ENCODE results near the gene ADGRG6.

Gene ADGRG6

DNA sequence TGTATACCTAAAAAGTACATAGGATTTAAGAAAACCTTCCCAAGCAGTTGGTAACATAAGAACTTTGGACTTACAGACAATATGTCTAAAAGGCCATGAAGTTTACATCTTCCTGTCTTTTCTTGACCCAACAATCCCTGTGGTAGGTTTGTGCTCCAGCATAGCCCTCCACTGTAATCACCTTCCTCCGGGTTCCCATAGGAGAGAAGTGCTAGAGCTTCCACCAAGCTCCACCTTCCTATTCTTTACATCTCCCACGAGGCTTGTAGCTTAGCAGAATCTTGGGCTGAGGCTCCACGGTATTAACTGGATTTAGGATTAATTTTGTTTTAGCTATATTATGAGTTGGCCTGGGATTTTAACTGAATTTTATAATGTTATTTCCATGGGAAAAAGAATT lies 23.3 kb downstream of the ADGRG6 start:
- H3K27me3 ChIP-seq (ENCODE audit: control insufficient read depth, insufficient read depth, low read length): no peaks in the 10 kb centered on the region
- no peaks in the 10 kb centered on the region for H3K9me3 ChIP-seq (ENCODE audit: control insufficient read depth, insufficient read depth, low read length)
- H3K9ac ChIP-seq (ENCODE audit: low read depth, low read length): no peak overlapping the region
- H3K4me1 ChIP-seq (ENCODE audit: control insufficient read depth, insufficient read depth, low read length): peaks cover 8% of the 10 kb centered on the region
- H3K36me3 ChIP-seq (ENCODE audit: control insufficient read depth, insufficient read depth, low read length): no peaks in the 10 kb centered on the region
- no peak overlapping the region for H3K4me3 ChIP-seq (ENCODE audit: low read depth, low read length)

DNA sequence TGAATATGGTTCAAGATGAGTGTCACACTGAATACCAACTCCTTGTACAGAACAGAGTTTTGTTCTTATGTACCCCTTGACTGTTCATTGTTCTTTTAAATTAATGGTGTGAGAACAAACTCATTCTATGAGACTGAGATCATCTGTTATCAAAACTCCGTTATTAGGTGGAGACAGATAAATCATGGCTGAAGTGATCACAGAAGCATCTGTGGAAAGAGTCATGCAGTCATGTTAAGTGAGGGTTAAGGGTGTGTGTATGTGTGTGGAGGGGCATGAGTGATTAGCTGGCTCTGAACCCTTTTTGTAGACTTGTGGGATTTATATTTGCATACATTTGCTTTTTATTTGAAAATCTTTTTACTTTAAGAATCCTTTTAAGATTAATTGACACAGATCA lies 24.7 kb downstream of the ADGRG6 start:
- no peaks in the 10 kb centered on the region for H3K36me3 ChIP-seq (ENCODE audit: control insufficient read depth, insufficient read depth, low read length)
- H3K4me1 ChIP-seq (ENCODE audit: control insufficient read depth, insufficient read depth, low read length): peaks cover 11% of the 10 kb centered on the region
- no peak overlapping the region for H3K4me3 ChIP-seq (ENCODE audit: low read depth, low read length)
- no peaks in the 10 kb centered on the region for H3K27me3 ChIP-seq (ENCODE audit: control insufficient read depth, insufficient read depth, low read length)
- H3K9ac ChIP-seq (ENCODE audit: low read depth, low read length): no peak overlapping the region
- H3K9me3 ChIP-seq (ENCODE audit: control insufficient read depth, insufficient read depth, low read length): no peaks in the 10 kb centered on the region

DNA sequence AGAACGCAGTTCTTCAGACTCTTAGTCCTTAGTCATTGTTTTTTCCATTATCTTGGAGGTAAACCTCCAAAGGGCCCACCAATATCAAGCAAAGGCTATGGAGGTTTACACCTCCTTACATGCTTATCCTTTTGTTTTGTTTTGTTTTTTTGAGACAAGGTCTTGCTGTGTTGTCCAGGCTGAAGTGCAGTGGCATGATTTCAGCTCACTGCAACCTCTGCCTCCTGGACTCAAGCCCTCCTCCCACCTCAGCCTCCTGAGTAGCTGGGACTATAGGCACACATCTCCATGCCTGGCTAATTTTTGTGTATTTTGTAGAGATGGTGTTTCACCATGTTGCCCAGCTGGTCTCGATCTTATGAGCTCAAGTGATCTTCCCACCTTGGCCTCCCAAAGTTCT lies 26.3 kb downstream of the ADGRG6 start:
- Histone ChIP-seq H3K9me3 (ENCODE audit: control insufficient read depth, insufficient read depth, low read length) (no peaks in the 10 kb centered on the region), H3K4me1 (ENCODE audit: control insufficient read depth, insufficient read depth, low read length) (peaks cover 11% of the 10 kb centered on the region), H3K9ac (ENCODE audit: low read depth, low read length) (no peak overlapping the region), H3K4me3 (ENCODE audit: low read depth, low read length) (no peak overlapping the region), H3K27me3 (ENCODE audit: control insufficient read depth, insufficient read depth, low read length) (no peaks in the 10 kb centered on the region), H3K36me3 (ENCODE audit: control insufficient read depth, insufficient read depth, low read length) (no peaks in the 10 kb centered on the region)

DNA sequence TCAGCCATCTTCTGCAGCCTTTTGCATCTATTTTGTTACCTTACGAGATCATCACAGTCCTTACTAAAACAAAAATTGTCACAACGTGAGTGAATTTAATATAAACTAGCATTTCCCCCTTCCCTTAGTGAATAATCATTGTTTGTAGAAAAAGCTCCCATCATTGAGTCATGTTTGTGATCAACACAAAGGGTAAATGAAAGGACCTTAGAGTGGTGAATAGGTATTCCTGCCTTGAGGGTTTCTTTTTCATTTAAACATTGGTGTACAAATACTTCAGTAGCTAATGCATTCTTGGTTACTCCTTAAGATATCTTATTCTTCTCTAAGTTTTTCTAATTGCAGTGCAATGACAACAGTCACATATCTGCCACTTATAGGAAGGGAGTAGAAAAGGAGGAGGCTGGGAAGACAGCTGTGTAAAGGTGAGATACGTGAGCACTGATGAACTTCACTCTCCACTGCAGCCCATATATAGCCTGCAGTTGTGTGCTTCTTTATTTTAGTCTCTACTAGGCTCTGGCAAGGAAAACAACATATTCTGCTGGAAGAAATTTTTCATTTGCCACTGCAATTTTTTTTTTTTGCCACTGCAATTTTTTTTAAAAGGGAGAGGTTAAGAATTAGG lies 27.8 kb downstream of the ADGRG6 start:
- Histone ChIP-seq H3K4me1 (ENCODE audit: control insufficient read depth, insufficient read depth, low read length) (peaks cover 3% of the 10 kb centered on the region), H3K36me3 (ENCODE audit: control insufficient read depth, insufficient read depth, low read length) (no peaks in the 10 kb centered on the region), H3K27me3 (ENCODE audit: control insufficient read depth, insufficient read depth, low read length) (no peaks in the 10 kb centered on the region), H3K9me3 (ENCODE audit: control insufficient read depth, insufficient read depth, low read length) (no peaks in the 10 kb centered on the region), H3K9ac (ENCODE audit: low read depth, low read length) (no peak overlapping the region), H3K4me3 (ENCODE audit: low read depth, low read length) (no peak overlapping the region)

DNA sequence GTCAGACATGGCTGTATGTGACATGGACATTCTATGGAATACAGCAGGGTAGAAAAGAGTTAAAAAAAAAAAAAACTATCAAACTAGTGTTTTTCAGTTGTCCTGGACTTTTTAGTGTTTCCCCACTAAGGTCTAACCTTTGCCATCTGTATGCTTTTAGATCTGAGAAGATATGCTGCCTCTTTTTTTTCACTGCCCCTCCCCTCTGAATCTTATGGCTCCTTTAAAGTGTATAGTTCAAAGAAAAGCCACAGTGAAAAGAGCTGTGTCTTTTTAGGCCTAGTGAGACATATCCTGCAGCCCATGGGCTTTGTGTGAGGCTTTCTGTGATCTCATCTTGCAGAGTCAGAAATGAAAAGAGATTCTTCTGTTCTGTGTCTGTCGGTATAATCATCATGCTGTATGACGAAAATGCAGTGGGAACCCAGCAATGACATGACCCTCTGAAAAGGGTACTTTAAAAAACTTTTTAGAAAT lies 29.3 kb downstream of the ADGRG6 start:
- Histone ChIP-seq H3K4me1 (ENCODE audit: control insufficient read depth, insufficient read depth, low read length) (peaks cover 3% of the 10 kb centered on the region), H3K9me3 (ENCODE audit: control insufficient read depth, insufficient read depth, low read length) (no peaks in the 10 kb centered on the region), H3K36me3 (ENCODE audit: control insufficient read depth, insufficient read depth, low read length) (no peaks in the 10 kb centered on the region), H3K4me3 (ENCODE audit: low read depth, low read length) (no peak overlapping the region), H3K27me3 (ENCODE audit: control insufficient read depth, insufficient read depth, low read length) (no peaks in the 10 kb centered on the region), H3K9ac (ENCODE audit: low read depth, low read length) (no peak overlapping the region)

DNA sequence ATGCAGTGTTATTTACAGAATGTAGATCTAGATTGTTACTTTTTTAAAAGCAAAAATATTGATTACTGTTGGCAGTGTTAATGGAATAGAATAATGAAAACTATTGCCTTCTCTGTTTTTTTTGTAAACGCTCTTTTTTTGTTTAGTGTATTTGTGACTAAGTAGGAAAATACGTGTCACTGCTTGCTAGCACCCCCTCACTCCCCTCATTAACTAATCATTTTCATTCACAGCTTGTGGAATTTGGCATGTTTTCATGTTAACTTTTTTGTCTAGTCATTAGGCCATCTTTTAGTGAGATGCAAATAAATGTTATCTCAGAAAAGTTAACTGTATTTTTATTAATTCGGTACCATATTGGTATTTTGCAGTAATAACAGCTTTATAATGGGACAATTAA lies 29.8 kb downstream of the ADGRG6 start:
- H3K27me3 ChIP-seq (ENCODE audit: control insufficient read depth, insufficient read depth, low read length): no peaks in the 10 kb centered on the region
- H3K9ac ChIP-seq (ENCODE audit: low read depth, low read length): no peak overlapping the region
- no peaks in the 10 kb centered on the region for H3K9me3 ChIP-seq (ENCODE audit: control insufficient read depth, insufficient read depth, low read length)
- no peak overlapping the region for H3K4me3 ChIP-seq (ENCODE audit: low read depth, low read length)
- H3K4me1 ChIP-seq (ENCODE audit: control insufficient read depth, insufficient read depth, low read length): peaks cover 3% of the 10 kb centered on the region
- H3K36me3 ChIP-seq (ENCODE audit: control insufficient read depth, insufficient read depth, low read length): no peaks in the 10 kb centered on the region

DNA sequence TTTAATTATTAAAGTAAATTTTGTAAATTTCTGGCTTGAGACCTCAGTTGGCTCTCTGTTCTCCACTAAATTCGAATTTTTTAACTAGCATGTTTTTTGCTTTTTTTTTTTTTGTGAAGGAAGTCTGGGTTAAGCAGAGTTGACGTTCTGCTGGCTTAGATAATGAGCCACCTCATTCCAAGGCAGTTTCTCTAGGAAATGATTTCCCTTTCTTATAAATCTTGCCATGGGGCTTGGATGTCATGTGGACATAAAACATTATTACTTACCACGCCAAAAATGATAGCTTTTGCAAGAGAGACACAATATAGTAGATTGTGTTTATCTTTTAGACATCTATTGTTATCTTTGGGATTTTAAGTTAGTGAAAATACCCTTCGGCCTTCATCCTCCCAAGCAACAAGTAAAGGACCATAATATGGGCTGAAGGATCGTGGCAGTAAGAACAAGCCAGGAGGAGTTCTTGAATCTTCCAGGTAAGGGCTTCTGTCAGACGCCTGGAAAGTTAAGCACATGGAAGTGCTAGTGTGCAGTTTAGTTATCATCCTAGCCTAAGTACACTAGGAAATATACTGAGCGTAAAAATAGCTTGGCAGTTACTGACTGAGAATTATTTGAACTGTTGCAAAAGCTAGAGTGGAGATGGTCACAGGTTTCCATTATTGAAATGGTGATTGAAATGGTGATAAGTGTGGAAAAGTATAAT lies 30.7 kb downstream of the ADGRG6 start:
- Histone ChIP-seq H3K9ac (ENCODE audit: low read depth, low read length) (no peak overlapping the region), H3K36me3 (ENCODE audit: control insufficient read depth, insufficient read depth, low read length) (no peaks in the 10 kb centered on the region), H3K4me1 (ENCODE audit: control insufficient read depth, insufficient read depth, low read length) (peaks cover 3% of the 10 kb centered on the region), H3K9me3 (ENCODE audit: control insufficient read depth, insufficient read depth, low read length) (no peaks in the 10 kb centered on the region), H3K27me3 (ENCODE audit: control insufficient read depth, insufficient read depth, low read length) (no peaks in the 10 kb centered on the region), H3K4me3 (ENCODE audit: low read depth, low read length) (no peak overlapping the region)

DNA sequence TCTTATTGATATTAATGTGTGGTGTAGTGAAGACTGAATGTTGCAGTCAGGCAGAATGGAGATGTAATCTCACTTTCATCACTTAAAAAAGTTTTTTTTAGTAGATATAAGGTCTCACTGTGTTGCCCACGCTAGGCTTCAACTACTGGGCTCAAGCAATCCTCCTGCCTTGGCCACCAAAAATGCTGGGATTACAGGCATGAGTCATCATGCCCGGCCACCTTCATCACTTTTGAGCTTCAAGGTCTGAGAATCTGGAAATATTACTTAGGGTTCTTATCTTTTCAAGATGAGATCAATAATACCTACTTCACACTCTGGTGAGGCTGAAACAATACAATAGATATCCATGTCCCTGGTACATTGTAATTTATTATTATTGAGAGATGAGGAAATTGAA lies 31.6 kb downstream of the ADGRG6 start:
- H3K4me1 ChIP-seq (ENCODE audit: control insufficient read depth, insufficient read depth, low read length): peaks cover 3% of the 10 kb centered on the region
- no peaks in the 10 kb centered on the region for H3K9me3 ChIP-seq (ENCODE audit: control insufficient read depth, insufficient read depth, low read length)

DNA sequence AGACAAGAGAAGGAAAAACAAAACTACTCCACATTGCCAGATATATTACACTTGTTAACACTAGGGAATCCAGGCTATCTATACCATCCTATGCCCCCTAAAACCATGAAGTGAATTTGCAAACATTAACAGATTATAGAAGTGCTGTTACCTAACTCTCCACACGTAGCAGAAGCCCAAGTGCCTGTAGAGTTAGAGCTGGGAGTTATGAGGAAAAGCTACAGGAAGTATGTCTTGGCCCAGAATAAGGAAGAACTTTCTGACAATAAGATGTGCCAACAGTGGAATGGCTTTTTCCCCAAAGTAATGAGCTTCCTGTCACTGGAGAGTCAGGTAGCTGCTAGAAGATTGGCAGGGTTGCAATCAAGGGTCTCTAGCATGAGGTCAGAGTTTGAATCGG lies 32.5 kb downstream of the ADGRG6 start:
- Histone ChIP-seq H3K36me3 (ENCODE audit: control insufficient read depth, insufficient read depth, low read length) (no peaks in the 10 kb centered on the region), H3K4me3 (ENCODE audit: low read depth, low read length) (no peak overlapping the region), H3K9ac (ENCODE audit: low read depth, low read length) (no peak overlapping the region), H3K27me3 (ENCODE audit: control insufficient read depth, insufficient read depth, low read length) (no peaks in the 10 kb centered on the region), H3K4me1 (ENCODE audit: control insufficient read depth, insufficient read depth, low read length) (peaks cover 3% of the 10 kb centered on the region), H3K9me3 (ENCODE audit: control insufficient read depth, insufficient read depth, low read length) (no peaks in the 10 kb centered on the region)

More for the DNA sequence above, 31.6 kb downstream of the ADGRG6 start:
- no peaks in the 10 kb centered on the region for H3K27me3 ChIP-seq (ENCODE audit: control insufficient read depth, insufficient read depth, low read length)
- no peak overlapping the region for H3K4me3 ChIP-seq (ENCODE audit: low read depth, low read length)
- H3K9ac ChIP-seq (ENCODE audit: low read depth, low read length): no peak overlapping the region
- H3K36me3 ChIP-seq (ENCODE audit: control insufficient read depth, insufficient read depth, low read length): no peaks in the 10 kb centered on the region

DNA sequence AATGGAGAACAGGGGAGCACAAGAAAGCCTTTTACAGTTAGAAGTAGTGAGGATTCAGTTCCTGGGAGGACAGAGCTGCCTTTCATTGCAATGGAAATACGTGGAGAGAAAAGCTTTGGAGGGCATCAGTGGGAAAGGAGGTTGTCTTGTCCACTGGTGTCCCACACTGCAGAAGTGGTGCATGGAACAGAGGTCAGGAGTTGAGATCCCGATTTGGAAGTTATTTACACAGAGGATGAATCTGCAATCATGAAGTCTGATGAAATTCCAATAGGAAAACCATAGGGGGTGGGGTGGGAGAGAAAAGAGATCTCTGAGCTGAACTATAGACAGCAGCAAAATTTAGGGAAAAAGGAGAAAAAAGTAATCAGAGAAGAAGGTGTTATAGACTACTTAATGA lies 33.6 kb downstream of the ADGRG6 start:
- no peaks in the 10 kb centered on the region for H3K27me3 ChIP-seq (ENCODE audit: control insufficient read depth, insufficient read depth, low read length)
- no peak overlapping the region for H3K9ac ChIP-seq (ENCODE audit: low read depth, low read length)
- peaks cover 3% of the 10 kb centered on the region for H3K4me1 ChIP-seq (ENCODE audit: control insufficient read depth, insufficient read depth, low read length)
- no peaks in the 10 kb centered on the region for H3K36me3 ChIP-seq (ENCODE audit: control insufficient read depth, insufficient read depth, low read length)
- no peak overlapping the region for H3K4me3 ChIP-seq (ENCODE audit: low read depth, low read length)
- no peaks in the 10 kb centered on the region for H3K9me3 ChIP-seq (ENCODE audit: control insufficient read depth, insufficient read depth, low read length)

DNA sequence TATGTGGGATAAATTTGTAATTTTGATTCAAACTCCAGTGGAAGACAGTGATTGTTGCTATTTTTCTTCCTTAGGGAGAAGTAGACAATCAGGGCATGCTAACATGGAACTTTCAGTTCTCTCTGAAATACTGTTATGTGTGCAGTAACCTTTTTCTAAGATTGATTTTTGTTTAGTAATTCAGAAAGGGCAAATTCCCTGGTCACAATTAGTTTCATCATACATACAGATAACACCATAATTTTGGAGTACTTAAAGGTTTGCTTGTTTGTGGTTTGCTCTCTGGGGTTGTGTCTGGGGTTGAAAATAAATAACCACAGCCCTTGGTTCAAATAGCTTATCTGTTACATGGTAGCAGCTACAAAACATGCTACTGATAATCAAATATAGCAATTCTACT lies 34.4 kb downstream of the ADGRG6 start:
- Histone ChIP-seq H3K9ac (ENCODE audit: low read depth, low read length) (no peak overlapping the region), H3K27me3 (ENCODE audit: control insufficient read depth, insufficient read depth, low read length) (no peaks in the 10 kb centered on the region), H3K36me3 (ENCODE audit: control insufficient read depth, insufficient read depth, low read length) (no peaks in the 10 kb centered on the region), H3K9me3 (ENCODE audit: control insufficient read depth, insufficient read depth, low read length) (no peaks in the 10 kb centered on the region), H3K4me3 (ENCODE audit: low read depth, low read length) (no peak overlapping the region), H3K4me1 (ENCODE audit: control insufficient read depth, insufficient read depth, low read length) (peaks cover 1% of the 10 kb centered on the region)

DNA sequence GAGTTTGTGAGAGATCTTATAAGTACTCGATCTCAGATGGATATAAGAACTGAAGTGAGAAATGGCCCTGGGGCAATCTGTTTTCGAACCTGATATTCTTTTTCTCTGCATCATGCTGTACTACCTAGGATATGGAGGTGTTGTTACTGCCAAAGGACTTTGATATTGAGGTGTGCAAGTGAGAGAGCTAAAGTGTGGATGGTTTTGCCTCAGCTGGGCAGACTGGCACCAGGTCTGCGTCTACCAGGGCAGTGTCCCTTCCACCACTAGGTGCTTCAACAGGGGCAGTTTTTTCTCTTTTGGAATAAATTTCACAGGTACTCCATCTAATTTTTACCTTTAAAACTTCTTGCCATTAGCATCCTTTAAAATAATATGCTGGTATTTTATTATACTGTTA lies 35.0 kb downstream of the ADGRG6 start:
- Histone ChIP-seq H3K27me3 (ENCODE audit: control insufficient read depth, insufficient read depth, low read length) (no peaks in the 10 kb centered on the region), H3K36me3 (ENCODE audit: control insufficient read depth, insufficient read depth, low read length) (no peaks in the 10 kb centered on the region), H3K9me3 (ENCODE audit: control insufficient read depth, insufficient read depth, low read length) (no peaks in the 10 kb centered on the region), H3K4me1 (ENCODE audit: control insufficient read depth, insufficient read depth, low read length) (no peaks in the 10 kb centered on the region), H3K4me3 (ENCODE audit: low read depth, low read length) (no peak overlapping the region), H3K9ac (ENCODE audit: low read depth, low read length) (no peak overlapping the region)

All from iPS-15b (cell line).